GM13977 (cell line): ENCODE data around the gene THRA.

Source experiments
- DNase-seq: peaks from one replicate; pipeline ENCODE4 v3.0.0; 2012; ENCODE audit warnings: low spot score
- in situ Hi-C: fragments of 300-500 bp; cut with MboI; formaldehyde crosslinking; loops from one replicate; pipeline ENCODE4 v1.12.0; 2022; ENCODE audit warnings: low sequenced_read_pairs, low pct_unique_long_range_greater_than_20kb, mixed read lengths, inconsistent platforms; ENCODE audit not compliant: unreplicated experiment
- TF ChIP-seq, protein P1 (sequence below): IDR thresholded peaks from 2 replicates; pipeline ENCODE4 v1.5.1; 2012; ENCODE audit warnings: mild to moderate bottlenecking, control low read depth; ENCODE audit not compliant: insufficient read depth; ENCODE audit errors: extremely low read depth, missing control alignments

The THRA gene

DNA sequence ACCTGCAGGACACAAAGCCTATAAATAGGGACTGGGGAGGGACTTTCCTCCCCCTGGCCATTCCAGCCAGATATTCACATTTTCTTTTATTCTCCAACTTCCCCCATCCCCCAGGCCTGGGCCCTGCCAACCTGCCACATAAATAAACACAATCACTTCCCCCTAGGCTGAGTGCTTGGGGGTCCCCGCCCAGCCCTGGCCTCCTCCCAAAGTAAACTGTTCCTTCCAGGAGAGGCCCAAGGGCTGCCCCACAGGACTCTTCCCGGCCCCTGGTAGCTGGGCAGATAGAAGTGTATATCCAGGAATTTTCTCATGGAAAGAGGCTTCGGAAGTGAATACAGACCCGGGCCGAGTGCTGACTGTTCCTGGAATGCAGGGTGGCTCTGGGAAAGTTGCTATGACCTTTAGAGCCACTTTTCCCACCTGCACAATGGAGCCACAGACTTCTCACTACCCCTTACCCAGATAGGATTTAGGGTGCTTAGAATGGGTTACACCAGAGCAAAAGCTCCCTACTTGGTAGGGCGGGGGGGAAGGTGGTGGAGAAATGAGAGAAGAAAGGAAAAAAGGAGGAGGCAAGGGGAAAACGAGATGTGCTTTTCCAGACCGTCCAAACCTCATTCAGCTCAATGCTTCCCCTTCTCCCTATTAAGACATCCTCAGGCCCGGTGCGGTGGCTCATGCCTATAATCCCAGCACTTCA, 39.0 kb upstream of the THRA start:
- DNase-seq = no peak
- in situ Hi-C loops = no loop called here
- TF ChIP-seq, protein P1, sequence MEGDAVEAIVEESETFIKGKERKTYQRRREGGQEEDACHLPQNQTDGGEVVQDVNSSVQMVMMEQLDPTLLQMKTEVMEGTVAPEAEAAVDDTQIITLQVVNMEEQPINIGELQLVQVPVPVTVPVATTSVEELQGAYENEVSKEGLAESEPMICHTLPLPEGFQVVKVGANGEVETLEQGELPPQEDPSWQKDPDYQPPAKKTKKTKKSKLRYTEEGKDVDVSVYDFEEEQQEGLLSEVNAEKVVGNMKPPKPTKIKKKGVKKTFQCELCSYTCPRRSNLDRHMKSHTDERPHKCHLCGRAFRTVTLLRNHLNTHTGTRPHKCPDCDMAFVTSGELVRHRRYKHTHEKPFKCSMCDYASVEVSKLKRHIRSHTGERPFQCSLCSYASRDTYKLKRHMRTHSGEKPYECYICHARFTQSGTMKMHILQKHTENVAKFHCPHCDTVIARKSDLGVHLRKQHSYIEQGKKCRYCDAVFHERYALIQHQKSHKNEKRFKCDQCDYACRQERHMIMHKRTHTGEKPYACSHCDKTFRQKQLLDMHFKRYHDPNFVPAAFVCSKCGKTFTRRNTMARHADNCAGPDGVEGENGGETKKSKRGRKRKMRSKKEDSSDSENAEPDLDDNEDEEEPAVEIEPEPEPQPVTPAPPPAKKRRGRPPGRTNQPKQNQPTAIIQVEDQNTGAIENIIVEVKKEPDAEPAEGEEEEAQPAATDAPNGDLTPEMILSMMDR = no peak

DNA sequence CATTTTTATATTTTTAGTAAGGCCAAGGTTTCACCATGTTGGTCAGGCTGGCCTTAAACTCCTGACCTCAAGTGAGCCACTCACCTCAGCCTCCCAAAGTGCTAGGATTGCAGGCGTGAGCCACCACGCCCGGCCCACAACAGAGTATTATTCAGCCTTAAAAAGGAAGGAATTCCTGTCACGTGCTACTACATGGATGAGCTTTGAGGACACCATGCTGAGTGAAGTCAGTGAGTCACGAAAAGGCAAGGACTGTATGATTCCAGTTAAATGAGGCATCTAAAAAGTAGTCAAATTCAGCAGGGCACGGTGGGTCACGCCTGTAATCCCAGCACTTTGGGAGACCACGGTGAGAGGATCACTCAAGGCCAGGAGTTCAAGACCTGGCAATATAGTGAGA, 37.9 kb upstream of the THRA start:
- in situ Hi-C loops = no loop called here
- DNase-seq = no peak
- TF ChIP-seq, protein P1 = no peak

DNA sequence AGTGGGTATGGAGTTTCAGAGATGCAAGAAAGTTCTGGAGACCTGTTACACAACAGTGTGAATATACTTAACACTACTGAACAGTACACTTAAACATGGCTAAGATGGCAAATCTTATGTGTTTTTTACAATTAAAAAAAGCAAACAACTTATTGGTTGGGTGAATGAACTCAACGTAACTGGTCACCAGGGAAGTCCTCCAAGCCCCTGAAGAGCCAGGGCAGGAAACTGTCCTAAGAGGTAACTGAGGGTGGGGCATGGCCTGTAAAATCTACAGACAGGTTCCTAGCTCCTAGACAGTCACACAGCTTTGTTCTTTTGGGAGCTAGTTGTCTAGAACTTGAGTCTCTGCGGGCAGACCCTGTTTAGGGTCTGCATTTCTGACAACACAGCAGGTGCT, 37.2 kb upstream of the THRA start:
- DNase-seq = no peak
- TF ChIP-seq, protein P1 = no peak
- in situ Hi-C loops = no loop called here

DNA sequence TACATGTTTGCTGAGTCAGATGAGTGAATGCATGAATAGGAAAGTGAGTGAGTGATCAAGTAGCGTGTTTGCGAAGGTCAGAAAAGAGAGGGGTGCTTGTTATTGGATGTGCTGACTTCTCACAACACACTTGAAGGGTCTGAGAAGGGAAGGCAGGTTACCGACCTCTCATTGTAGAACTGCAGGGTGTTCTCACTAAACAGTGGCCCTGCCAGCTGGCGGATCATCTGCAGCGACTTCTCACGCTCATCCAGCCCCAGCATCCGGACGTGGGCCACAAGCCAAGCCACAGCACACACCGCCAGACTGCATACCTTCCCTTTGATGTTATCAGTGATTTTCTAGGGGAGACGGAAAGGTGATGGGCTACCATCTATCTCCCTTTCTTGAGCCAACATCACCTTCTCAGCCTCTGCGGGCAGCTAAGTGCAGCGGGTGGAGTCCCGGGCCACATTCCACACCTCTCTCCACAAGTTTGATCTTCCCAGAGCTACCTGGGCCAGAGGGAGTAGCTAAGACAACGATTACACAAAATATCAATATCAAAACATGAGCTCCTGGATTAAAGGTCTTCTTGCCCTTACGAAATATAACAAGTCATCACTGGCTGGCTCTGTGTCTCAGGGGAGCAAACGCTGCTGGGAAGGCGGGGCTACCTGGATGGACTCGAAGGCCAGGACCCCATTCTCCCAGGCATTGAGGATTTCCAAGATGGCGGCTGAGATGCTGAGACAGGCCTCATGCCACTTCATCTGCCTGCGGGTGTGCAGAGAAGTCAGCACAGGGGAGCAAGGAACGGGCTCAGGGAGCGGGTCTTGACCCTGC, 36.6 kb upstream of the THRA start:
- in situ Hi-C loops = no loop called here

DNA sequence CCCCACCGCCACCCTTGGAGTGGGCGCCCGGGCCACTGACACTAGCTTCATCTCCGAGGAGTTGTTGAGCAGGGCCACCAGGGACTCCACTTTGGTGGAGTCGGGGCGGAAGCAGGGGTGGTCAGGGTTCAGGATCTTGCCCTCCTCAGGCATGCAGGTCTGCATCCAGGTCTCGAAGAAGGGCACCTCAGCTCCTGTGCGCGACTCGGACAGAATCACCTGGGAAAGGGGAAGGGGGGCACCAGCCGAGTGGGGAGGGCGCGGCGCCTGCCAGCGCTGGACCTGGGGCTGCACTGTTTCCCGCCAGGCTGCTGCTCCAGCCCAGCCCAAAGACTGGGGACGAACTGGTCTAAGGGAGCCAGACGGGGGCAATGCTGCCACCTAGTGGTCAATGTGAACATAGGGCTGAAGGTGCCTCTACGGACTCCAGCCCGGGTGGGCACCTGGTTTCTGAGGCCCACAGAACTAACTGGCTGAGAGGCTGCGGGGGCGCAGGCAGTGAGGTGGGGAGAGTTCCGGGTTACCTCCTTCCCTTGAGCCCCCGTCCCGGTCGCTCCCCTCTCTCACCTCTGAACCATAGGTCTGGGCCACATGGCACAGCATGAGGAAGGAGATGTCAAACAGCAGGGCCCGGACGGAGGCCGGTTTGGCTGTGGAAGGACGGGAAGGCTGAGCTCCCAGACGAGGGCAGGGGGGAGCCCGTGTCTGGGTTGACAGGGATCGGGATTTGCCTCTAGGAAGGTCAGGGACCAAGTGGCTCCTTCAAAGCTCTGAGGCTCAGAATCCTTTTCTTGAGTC, 35.8 kb upstream of the THRA start:
- in situ Hi-C loops = no loop called here
- peak; percentile 91 for DNase-seq
- TF ChIP-seq, protein P1 = peak; percentile 89

More for the DNA sequence above, 36.6 kb upstream of the THRA start:
- DNase-seq = no peak
- TF ChIP-seq, protein P1 = no peak

DNA sequence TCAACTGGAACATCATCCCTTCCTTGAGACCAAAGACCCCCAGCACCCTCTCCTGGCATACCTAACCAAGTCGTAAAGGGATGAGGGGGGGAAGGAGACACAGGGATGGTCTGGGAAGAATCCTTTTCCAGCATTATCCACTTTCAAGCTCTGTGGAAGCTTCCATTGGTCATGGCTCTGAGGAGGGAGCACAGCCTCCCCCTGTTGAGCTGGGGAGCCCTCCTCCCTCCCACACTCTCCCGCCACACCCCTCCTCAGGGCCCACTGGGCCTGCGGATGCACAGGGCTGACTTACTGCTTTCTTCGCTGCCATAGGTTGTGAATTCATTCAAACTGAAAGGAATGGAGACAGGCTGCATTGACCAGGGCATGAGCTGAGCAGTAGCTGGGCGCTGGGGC, 35.2 kb upstream of the THRA start:
- in situ Hi-C loops = no loop called here
- TF ChIP-seq, protein P1 = no peak
- no peak for DNase-seq
